HepG2 (cell line): ENCODE results near the gene MYOM1. TPM values are rescaled to one million over a fixed set of nuclear protein-coding genes. Genes with fewer than 3 reads are reported as not detected.

Source experiments
- ATAC-seq: fragments of 200-7000 bp; cut with Tn5 transposase; 3 replicates; pipeline ENCODE4 v1.9.1; 2020; ENCODE audit warnings: mild to moderate bottlenecking, moderate library complexity
- BruUV-seq: library from RNA; stranded (reverse); fragments of 400-500 nt; replicated peaks from 2 replicates; lab custom pipeline; 2021; lab: Mats Ljungman, UMichigan
- CTCF ChIA-PET: fragments of 300-600 bp; formaldehyde crosslinking; extraction: SDS; loops from one replicate; lab custom pipeline; 2021; ENCODE audit warnings: low total read pairs, inconsistent platforms, low intra/inter-chr PET ratio; lab: Yijun Ruan, JAX
- POLR2A ChIA-PET: fragments of 350-600 bp; sonication (Branson Sonifier 250); formaldehyde crosslinking; loops from one replicate; lab custom pipeline; 2020; ENCODE audit warnings: antibody characterized with exemption, inconsistent platforms; lab: Yijun Ruan, JAX
- DNase-seq: peaks from one replicate; pipeline ENCODE4 v3.0.0-alpha.2; 2015; ENCODE audit warnings: low spot score
- FAIRE-seq: peaks from 3 replicates; lab custom pipeline; 2011; peaks lifted over from hg19 to GRCh38; lab: Jason Lieb, UNC
- H2AFZ ChIP-seq: one replicate; pipeline ENCODE4 v1.6.1; 2011; ENCODE audit warnings: low read length, inconsistent platforms
- H3K27ac ChIP-seq: fragments of 300-600 bp; 3 replicates; pipeline ENCODE4 v1.8.0; 2011; ENCODE audit warnings: mixed run types, mild to moderate bottlenecking, mixed read lengths, low read length, inconsistent platforms; ENCODE audit not compliant: insufficient read depth; ENCODE audit errors: extremely low read length
- H3K27me3 ChIP-seq, 2 experiments: fragments of 200-600 bp in 1 of 2; 2 replicates in 1 of 2; 3 replicates in 1 of 2; pipeline versions ENCODE4 v1.6.0 to v1.8.0; 2011; ENCODE audit warnings: low read length in 2 of 2, mild to moderate bottlenecking in 2 of 2, moderate library complexity in 2 of 2, inconsistent platforms in 1 of 2; ENCODE audit not compliant: insufficient read depth in 2 of 2, control insufficient read depth in 1 of 2
- H3K36me3 ChIP-seq, 2 experiments: fragments of 200-600 bp in 1 of 2; replicated peaks in 1 of 2; 2 replicates in 1 of 2; 3 replicates in 1 of 2; pipeline versions ENCODE4 v1.5.1 to v1.8.0; 2011; ENCODE audit warnings: low read length in 2 of 2, inconsistent platforms in 1 of 2; ENCODE audit not compliant: insufficient read depth in 2 of 2, control insufficient read depth in 1 of 2
- H3K4me1 ChIP-seq: 2 replicates; pipeline ENCODE4 v1.5.1; 2012; ENCODE audit warnings: low read length, inconsistent platforms; ENCODE audit not compliant: insufficient read depth
- H3K4me2 ChIP-seq: 2 replicates; pipeline ENCODE4 v1.6.0; 2011; ENCODE audit warnings: low read depth, low read length, inconsistent platforms
- H3K4me3 ChIP-seq, 3 experiments: fragments of 200-600 bp in 1 of 3; sonication (generic), shearing (Covaris generic) in 1 of 3; replicated peaks in 1 of 3; 2 replicates each; pipeline ENCODE4 v1.5.1; 2011 to 2016; ENCODE audit warnings: low read length in 3 of 3, inconsistent platforms in 2 of 3, low read depth in 2 of 3, mild to moderate bottlenecking in 2 of 3, control low read depth in 1 of 3, mixed read lengths in 1 of 3; ENCODE audit not compliant: insufficient read depth in 1 of 3
- H3K79me2 ChIP-seq: one replicate; pipeline ENCODE4 v1.6.1; 2011; ENCODE audit warnings: low read length, inconsistent platforms; ENCODE audit not compliant: insufficient read depth
- H3K9ac ChIP-seq: 2 replicates; pipeline ENCODE4 v1.6.0; 2011; ENCODE audit warnings: mild to moderate bottlenecking, low read depth, low read length, inconsistent platforms; ENCODE audit not compliant: insufficient read depth
- H3K9me3 ChIP-seq: 2 replicates; pipeline ENCODE4 v1.5.1; 2012; ENCODE audit warnings: mild to moderate bottlenecking, low read length
- H4K20me1 ChIP-seq: 2 replicates; pipeline ENCODE4 v1.6.0; 2011; ENCODE audit warnings: inconsistent platforms, mild to moderate bottlenecking, low read length, moderate library complexity; ENCODE audit not compliant: insufficient read depth
- BCL6 ChIP-seq: IDR thresholded peaks from 2 replicates; pipeline ENCODE4 v1.6.1; 2016; ENCODE audit warnings: missing genetic modification reagents, missing compliant biosample characterization
- FOXA3 ChIP-seq: IDR thresholded peaks from 2 replicates; pipeline ENCODE4 v1.6.1; 2016; ENCODE audit warnings: missing genetic modification reagents, missing compliant biosample characterization
- NR3C1 ChIP-seq: sonication (generic); formaldehyde crosslinking; IDR thresholded peaks from 2 replicates; pipeline ENCODE4 v1.4.0; 2020; ENCODE audit warnings: missing genetic modification reagents
- POGZ ChIP-seq: sonication (generic); formaldehyde crosslinking; IDR thresholded peaks from 2 replicates; pipeline ENCODE4 v1.4.0; 2020; ENCODE audit warnings: mild to moderate bottlenecking, missing genetic modification reagents
- RAD21 ChIP-seq: fragments of 450-650 bp; formaldehyde crosslinking; IDR thresholded peaks from 2 replicates; pipeline ENCODE4 v1.5.0; 2020; ENCODE audit warnings: mild to moderate bottlenecking
- TGIF2 ChIP-seq: IDR thresholded peaks from 2 replicates; pipeline ENCODE4 v1.6.1; 2016; ENCODE audit warnings: control low read depth, missing compliant biosample characterization
- ZNF121 ChIP-seq: sonication (generic); formaldehyde crosslinking; IDR thresholded peaks from 2 replicates; pipeline ENCODE4 v1.5.0; 2020; ENCODE audit warnings: mild to moderate bottlenecking, missing genetic modification reagents
- ZNF605 ChIP-seq: sonication (generic); formaldehyde crosslinking; IDR thresholded peaks from 2 replicates; pipeline ENCODE4 v1.8.0; 2022; ENCODE audit warnings: mild to moderate bottlenecking, missing genetic modification reagents
- ZNF777 ChIP-seq: sonication (generic); formaldehyde crosslinking; IDR thresholded peaks from 2 replicates; pipeline ENCODE4 v1.4.0; 2020; ENCODE audit warnings: missing genetic modification reagents
- WGBS: methylation state at CpG from one replicate; pipeline ENCODE4 v1.1.6; 2017; ENCODE audit warnings: low lambda C conversion rate; 5-methylcytosine and 5-hydroxymethylcytosine counted together
- in situ Hi-C: cut with HindIII; loops from 2 replicates; pipeline ENCODE4 v1.10.0; 2017; ENCODE audit warnings: low pct_unique_long_range_greater_than_20kb; ENCODE audit not compliant: extremely low pct_ligation_motif_present
- intact Hi-C: fragments of 100-400 bp; cut with micrococcal nuclease; formaldehyde crosslinking; loops from one replicate; pipeline ENCODE4 v1.10.0; 2022; ENCODE audit not compliant: unreplicated experiment
- polyA plus RNA-seq, 8 experiments: library from polyadenylated mRNA; depleted of rRNA in 3 of 8; stranded (reverse) in 7 of 8; unstranded in 1 of 8; fragments of >200 nt; fragmentation: Illumina TruSeq in 4 of 8; extraction: Trizol in 4 of 8; gene quantifications; 2 replicates each; pipeline versions ENCODE4 v1.2.1 to v1.2.3, GENCODE V29; 2011 to 2016; ENCODE audit warnings: low read depth in 4 of 8, missing spikeins in 1 of 8, mixed read lengths in 1 of 8; ENCODE audit not compliant: insufficient read depth in 1 of 8
- total RNA-seq, 5 experiments: library from RNA; depleted of rRNA; stranded (reverse); fragments of >200 nt; fragmentation: Illumina TruSeq; extraction: Trizol; gene quantifications; 2 replicates each; pipeline ENCODE4 v1.2.3, GENCODE V29; 2016; ENCODE audit warnings: low read depth in 1 of 5
- TF ChIP-seq, protein P1 (sequence below): sonication (generic); formaldehyde crosslinking; IDR thresholded peaks from 2 replicates; pipeline ENCODE4 v1.8.0; 2022; ENCODE audit warnings: missing genetic modification reagents, mild to moderate bottlenecking, inconsistent platforms, borderline replicate concordance
- TF ChIP-seq, protein P2 (sequence below): sonication (generic); formaldehyde crosslinking; IDR thresholded peaks from 2 replicates; pipeline ENCODE4 v1.5.0; 2020; ENCODE audit warnings: mild to moderate bottlenecking, missing genetic modification reagents
- TF ChIP-seq, protein P3 (sequence below): fragments of 450-650 bp; IDR thresholded peaks from 2 replicates; pipeline ENCODE4 v1.6.1; 2016
- TF ChIP-seq, protein P4 (sequence below): sonication (generic); formaldehyde crosslinking; IDR thresholded peaks from 2 replicates; pipeline ENCODE4 v1.8.0; 2023; ENCODE audit warnings: mild to moderate bottlenecking, missing genetic modification reagents
- TF ChIP-seq, protein P5 (sequence below): sonication (generic); formaldehyde crosslinking; IDR thresholded peaks from 2 replicates; pipeline ENCODE4 v1.5.1; 2020; ENCODE audit warnings: mild to moderate bottlenecking, missing genetic modification reagents, moderate library complexity

The MYOM1 gene
- total and polyA plus RNA-seq, 2 of the 13 experiments (the other 11 are each of a cell fraction or from before 2014, with no cell fraction given) = 0.46 to 0.98 TPM

GRCh38 chr18:3214855-3215637, 4.7 kb downstream of the MYOM1 start:
- FAIRE-seq = no peak
- H3K4me2 ChIP-seq = no peak overlapping the region
- ATAC-seq = no peak
- WGBS = 96% methylated on average over 35 of the region's 36 CpGs
- peaks cover 78% of the 10 kb centered on the region for H3K4me1 ChIP-seq
- DNase-seq = no peak
- ChIA-PET CTCF (no interaction called here), POLR2A (no interaction called here)
- H3K27ac ChIP-seq = no peak overlapping the region
- no peaks in the 10 kb centered on the region for H3K9me3 ChIP-seq
- no peak overlapping the region for H3K4me3 ChIP-seq
- no peaks in the 10 kb centered on the region for H3K36me3 ChIP-seq
- no peaks in the 10 kb centered on the region for H3K27me3 ChIP-seq
- in situ Hi-C loops = no loop called here
- H2AFZ ChIP-seq = no peak overlapping the region
- BruUV-seq = no TSS peak
- H3K9ac ChIP-seq = no peak overlapping the region
- intact Hi-C loops = no loop called here
- H4K20me1 ChIP-seq = no peaks in the 10 kb centered on the region
- no peaks in the 10 kb centered on the region for H3K79me2 ChIP-seq
- TF ChIP-seq NR3C1 (CRISPR knock-in tag) = no peak
- no peak for TF ChIP-seq ZNF777 (CRISPR knock-in tag)
- no peak for TF ChIP-seq ZNF605 (CRISPR knock-in tag)
- TF ChIP-seq ZNF121 (CRISPR knock-in tag) = peak; percentile 26; the same call in 1 of the 2 replicates
- TF ChIP-seq, protein P1, sequence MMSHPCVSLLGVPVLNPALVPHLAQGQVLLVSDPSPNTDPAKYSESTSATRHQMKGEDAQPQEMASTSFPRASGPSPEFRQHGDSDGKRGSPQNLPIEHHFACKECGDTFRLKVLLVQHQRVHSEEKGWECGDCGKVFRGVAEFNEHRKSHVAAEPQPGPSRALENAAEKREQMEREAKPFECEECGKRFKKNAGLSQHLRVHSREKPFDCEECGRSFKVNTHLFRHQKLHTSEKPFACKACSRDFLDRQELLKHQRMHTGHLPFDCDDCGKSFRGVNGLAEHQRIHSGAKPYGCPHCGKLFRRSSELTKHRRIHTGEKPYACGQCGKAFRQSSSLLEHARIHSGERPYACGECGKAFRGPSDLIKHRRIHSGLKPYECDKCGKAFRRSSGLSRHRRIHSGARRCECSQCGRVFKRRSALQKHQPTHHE (CRISPR knock-in tag) = no peak
- TF ChIP-seq, protein P2, sequence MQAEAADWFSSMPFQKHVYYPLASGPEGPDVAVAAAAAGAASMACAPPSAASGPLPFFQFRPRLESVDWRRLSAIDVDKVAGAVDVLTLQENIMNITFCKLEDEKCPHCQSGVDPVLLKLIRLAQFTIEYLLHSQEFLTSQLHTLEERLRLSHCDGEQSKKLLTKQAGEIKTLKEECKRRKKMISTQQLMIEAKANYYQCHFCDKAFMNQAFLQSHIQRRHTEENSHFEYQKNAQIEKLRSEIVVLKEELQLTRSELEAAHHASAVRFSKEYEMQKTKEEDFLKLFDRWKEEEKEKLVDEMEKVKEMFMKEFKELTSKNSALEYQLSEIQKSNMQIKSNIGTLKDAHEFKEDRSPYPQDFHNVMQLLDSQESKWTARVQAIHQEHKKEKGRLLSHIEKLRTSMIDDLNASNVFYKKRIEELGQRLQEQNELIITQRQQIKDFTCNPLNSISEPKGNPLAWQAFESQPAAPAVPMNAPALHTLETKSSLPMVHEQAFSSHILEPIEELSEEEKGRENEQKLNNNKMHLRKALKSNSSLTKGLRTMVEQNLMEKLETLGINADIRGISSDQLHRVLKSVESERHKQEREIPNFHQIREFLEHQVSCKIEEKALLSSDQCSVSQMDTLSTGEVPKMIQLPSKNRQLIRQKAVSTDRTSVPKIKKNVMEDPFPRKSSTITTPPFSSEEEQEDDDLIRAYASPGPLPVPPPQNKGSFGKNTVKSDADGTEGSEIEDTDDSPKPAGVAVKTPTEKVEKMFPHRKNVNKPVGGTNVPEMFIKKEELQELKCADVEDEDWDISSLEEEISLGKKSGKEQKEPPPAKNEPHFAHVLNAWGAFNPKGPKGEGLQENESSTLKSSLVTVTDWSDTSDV (CRISPR knock-in tag) = no peak
- TF ChIP-seq BCL6 (CRISPR knock-in tag) = no peak
- TF ChIP-seq, protein P3, sequence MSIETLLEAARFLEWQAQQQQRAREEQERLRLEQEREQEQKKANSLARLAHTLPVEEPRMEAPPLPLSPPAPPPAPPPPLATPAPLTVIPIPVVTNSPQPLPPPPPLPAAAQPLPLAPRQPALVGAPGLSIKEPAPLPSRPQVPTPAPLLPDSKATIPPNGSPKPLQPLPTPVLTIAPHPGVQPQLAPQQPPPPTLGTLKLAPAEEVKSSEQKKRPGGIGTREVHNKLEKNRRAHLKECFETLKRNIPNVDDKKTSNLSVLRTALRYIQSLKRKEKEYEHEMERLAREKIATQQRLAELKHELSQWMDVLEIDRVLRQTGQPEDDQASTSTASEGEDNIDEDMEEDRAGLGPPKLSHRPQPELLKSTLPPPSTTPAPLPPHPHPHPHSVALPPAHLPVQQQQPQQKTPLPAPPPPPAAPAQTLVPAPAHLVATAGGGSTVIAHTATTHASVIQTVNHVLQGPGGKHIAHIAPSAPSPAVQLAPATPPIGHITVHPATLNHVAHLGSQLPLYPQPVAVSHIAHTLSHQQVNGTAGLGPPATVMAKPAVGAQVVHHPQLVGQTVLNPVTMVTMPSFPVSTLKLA = no peak
- TF ChIP-seq RAD21 (CRISPR knock-in tag) = no peak
- TF ChIP-seq TGIF2 = no peak
- TF ChIP-seq FOXA3 (CRISPR knock-in tag) = no peak
- TF ChIP-seq POGZ (CRISPR knock-in tag) = no peak
- TF ChIP-seq, protein P4, sequence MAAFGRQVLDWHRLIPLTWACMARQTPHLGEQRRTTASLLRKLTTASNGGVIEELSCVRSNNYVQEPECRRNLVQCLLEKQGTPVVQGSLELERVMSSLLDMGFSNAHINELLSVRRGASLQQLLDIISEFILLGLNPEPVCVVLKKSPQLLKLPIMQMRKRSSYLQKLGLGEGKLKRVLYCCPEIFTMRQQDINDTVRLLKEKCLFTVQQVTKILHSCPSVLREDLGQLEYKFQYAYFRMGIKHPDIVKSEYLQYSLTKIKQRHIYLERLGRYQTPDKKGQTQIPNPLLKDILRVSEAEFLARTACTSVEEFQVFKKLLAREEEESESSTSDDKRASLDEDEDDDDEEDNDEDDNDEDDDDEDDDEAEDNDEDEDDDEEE (CRISPR knock-in tag) = no peak
- TF ChIP-seq, protein P5, sequence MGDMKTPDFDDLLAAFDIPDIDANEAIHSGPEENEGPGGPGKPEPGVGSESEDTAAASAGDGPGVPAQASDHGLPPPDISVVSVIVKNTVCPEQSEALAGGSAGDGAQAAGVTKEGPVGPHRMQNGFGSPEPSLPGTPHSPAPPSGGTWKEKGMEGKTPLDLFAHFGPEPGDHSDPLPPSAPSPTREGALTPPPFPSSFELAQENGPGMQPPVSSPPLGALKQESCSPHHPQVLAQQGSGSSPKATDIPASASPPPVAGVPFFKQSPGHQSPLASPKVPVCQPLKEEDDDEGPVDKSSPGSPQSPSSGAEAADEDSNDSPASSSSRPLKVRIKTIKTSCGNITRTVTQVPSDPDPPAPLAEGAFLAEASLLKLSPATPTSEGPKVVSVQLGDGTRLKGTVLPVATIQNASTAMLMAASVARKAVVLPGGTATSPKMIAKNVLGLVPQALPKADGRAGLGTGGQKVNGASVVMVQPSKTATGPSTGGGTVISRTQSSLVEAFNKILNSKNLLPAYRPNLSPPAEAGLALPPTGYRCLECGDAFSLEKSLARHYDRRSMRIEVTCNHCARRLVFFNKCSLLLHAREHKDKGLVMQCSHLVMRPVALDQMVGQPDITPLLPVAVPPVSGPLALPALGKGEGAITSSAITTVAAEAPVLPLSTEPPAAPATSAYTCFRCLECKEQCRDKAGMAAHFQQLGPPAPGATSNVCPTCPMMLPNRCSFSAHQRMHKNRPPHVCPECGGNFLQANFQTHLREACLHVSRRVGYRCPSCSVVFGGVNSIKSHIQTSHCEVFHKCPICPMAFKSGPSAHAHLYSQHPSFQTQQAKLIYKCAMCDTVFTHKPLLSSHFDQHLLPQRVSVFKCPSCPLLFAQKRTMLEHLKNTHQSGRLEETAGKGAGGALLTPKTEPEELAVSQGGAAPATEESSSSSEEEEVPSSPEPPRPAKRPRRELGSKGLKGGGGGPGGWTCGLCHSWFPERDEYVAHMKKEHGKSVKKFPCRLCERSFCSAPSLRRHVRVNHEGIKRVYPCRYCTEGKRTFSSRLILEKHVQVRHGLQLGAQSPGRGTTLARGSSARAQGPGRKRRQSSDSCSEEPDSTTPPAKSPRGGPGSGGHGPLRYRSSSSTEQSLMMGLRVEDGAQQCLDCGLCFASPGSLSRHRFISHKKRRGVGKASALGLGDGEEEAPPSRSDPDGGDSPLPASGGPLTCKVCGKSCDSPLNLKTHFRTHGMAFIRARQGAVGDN (CRISPR knock-in tag) = peak; percentile 24; the same call in 1 of the 2 replicates
